AG04450 (cell line): ENCODE data around the gene ZNF132. TPM values are rescaled to one million over a fixed set of nuclear protein-coding genes. Genes with fewer than 3 reads are reported as not detected.

Experiments used
- CTCF ChIA-PET: fragments of 300-600, 350-600 bp; formaldehyde crosslinking; extraction: SDS; loops from one replicate; lab custom pipeline; 2022; ENCODE audit warnings: antibody characterized with exemption, inconsistent platforms; lab: Charles Lee
- POLR2A ChIA-PET: fragments of 350-600 bp; formaldehyde crosslinking; extraction: SDS; loops from one replicate; lab custom pipeline; 2021; ENCODE audit warnings: antibody characterized with exemption, inconsistent platforms; lab: Yijun Ruan, JAX
- DNase-seq: peaks from one replicate; pipeline ENCODE4 v3.0.0-alpha.2; 2011; ENCODE audit warnings: low read depth, low spot score
- H3K27ac ChIP-seq: one replicate; pipeline ENCODE4 v1.5.1; 2012; ENCODE audit warnings: low read depth, low read length, control low read depth
- H3K27me3 ChIP-seq: one replicate; pipeline ENCODE4 v1.6.0; 2012; ENCODE audit warnings: low read length; ENCODE audit not compliant: control insufficient read depth, insufficient read depth
- H3K4me3 ChIP-seq: 2 replicates; pipeline ENCODE4 v1.5.1; 2011; ENCODE audit warnings: mild to moderate bottlenecking, low read depth, low read length, control low read depth
- H3K9me3 ChIP-seq: 2 replicates; pipeline ENCODE4 v1.5.1; 2012; ENCODE audit warnings: low read length; ENCODE audit not compliant: control insufficient read depth, insufficient read depth
- polyA plus RNA-seq: library from polyadenylated mRNA; depleted of rRNA; stranded (reverse); fragments of >200 nt; gene quantifications from 2 replicates; pipeline ENCODE4 v1.2.3, GENCODE V29; 2011
- TF ChIP-seq, protein P1 (sequence below): IDR thresholded peaks from 2 replicates; pipeline ENCODE4 v1.5.1; 2011; ENCODE audit warnings: low read depth, low read length, control low read depth, inconsistent platforms

Gene ZNF132
- polyA plus RNA-seq, 1 experiment: 4.6 TPM

DNA sequence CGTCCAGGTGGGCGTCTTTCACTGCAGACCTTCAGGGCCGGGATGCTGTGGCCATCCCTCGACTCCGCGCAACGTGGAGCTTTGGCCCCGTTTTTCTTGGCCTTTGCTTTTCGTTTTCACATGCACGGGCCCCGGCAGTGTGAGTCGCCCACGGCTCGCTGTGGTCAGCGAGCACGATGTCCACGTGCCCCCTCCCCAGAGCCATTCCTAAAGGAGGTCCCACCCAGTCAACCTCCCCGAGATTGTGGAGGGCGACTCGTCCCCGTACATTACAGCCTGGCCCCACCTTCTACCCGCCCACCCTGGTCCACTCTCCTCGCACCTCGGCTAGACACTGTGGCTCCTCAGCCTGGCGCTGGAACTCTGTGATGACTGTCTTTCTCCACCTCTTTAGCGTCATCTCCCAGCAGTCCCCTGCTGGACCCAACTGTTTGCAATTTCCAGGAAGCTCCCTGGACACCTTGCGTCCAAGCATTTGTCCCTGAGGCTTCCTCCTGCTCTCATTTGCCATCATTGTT, 36.6 kb upstream of the ZNF132 start:
- no peak for DNase-seq
- Histone ChIP-seq H3K4me3 (peak overlapping the region; percentile 71), H3K9me3 (no peaks in the 10 kb centered on the region), H3K27ac (peak overlapping the region; percentile 91), H3K27me3 (no peaks in the 10 kb centered on the region)
- ChIA-PET POLR2A (interaction anchor here (0.8 to 1.8 kb wide), 2 partner anchors 23 to 68 kb away, joined by 3 to 4 read pairs; partner anchors contain the start of gene ZNF584), CTCF (no interaction called here)
- TF ChIP-seq, protein P1, sequence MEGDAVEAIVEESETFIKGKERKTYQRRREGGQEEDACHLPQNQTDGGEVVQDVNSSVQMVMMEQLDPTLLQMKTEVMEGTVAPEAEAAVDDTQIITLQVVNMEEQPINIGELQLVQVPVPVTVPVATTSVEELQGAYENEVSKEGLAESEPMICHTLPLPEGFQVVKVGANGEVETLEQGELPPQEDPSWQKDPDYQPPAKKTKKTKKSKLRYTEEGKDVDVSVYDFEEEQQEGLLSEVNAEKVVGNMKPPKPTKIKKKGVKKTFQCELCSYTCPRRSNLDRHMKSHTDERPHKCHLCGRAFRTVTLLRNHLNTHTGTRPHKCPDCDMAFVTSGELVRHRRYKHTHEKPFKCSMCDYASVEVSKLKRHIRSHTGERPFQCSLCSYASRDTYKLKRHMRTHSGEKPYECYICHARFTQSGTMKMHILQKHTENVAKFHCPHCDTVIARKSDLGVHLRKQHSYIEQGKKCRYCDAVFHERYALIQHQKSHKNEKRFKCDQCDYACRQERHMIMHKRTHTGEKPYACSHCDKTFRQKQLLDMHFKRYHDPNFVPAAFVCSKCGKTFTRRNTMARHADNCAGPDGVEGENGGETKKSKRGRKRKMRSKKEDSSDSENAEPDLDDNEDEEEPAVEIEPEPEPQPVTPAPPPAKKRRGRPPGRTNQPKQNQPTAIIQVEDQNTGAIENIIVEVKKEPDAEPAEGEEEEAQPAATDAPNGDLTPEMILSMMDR: no peak

DNA sequence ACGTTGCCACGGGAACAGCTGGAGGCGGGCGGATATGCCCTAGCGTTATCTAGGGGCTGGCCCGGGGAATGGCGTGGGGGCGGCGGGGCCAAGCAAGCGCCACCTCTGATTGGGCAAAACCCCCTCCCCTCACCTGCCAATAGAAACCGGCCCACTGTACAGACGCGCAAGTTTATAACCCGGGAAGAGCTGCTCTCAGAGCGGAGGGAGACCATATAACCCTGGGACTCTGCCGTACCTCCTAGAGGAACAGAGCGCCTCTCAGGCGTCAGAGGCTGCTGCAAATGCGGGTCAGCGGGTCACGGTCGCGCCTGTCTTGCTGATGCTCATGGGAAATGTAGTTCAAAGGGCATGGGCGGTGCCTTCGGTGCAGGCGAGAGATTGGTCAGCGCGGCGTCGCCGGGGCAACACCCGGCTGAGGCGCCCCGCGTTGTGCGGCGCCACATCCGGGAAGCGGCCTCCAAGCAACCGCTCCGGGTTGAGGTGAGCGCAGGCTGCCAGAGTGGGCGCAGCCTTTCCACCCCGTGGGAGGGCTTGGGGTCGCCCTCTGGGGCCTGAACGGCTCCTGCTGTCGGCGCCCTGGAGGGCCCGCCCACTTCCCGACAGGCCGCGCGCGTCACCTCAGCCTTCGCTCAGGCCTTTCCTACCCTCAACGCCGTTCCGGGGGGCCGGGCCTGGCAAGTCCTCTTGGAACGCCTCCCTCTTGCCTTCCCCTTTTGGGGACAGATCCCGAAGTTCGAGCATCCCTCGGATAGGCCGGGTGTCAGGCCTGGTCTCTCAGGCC, 36.0 kb upstream of the ZNF132 start, which contains the start of gene ZNF446:
ZNF446 (plus strand) TSS at position 639 of the 784 bp plus-strand sequence. CDS start 867 bp downstream, outside the sequence.
- POLR2A ChIA-PET: interaction anchor here (0.7 to 2.1 kb wide), 6 partner anchors 10 to 68 kb away, joined by 3 to 8 read pairs (median 4); partner anchors contain the start of genes TRIM28, ZBTB45, ZNF324 and ZNF584
- no peaks in the 10 kb centered on the region for H3K9me3 ChIP-seq

DNA sequence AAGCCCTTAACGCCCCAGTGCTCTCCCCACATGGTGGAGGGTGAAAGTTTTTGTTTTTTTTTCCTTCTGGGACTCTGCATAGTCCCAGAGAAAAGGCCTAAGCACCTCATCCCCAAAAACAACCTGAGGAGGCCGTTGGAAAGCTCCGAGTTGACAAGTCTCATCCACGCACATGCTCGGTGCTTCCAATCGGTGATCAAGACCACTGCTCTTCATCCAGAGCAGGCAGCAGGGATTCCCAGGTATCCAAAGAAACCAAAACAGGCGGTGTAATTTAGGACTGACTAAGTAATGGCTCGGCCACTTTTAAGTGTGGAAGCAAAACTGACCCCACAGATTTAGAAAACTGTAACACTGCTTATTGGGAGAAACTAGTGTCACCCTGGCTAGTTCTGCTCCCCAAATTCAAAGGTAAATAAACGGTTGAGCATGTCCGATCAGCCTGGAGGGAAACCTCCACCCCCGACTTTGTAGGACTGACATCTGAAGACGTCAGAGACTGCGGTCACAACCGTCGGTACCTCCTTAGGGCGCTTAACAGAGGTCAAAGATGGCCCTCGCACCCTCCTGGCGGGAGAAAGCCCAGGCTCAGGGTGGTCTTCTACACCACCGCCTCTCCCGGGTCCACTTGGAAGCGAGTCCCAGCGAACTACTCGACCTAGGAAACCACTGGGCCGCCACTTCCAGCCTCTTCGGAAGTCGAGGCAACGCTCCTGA, 35.2 kb upstream of the ZNF132 start:
- peak overlapping the region; percentile 91 for H3K27ac ChIP-seq
- H3K9me3 ChIP-seq: no peaks in the 10 kb centered on the region
- H3K4me3 ChIP-seq: peak overlapping the region; percentile 71
- DNase-seq: no peak
- ChIA-PET POLR2A (interaction anchor here (0.7 to 2.1 kb wide), 5 partner anchors 9 to 68 kb away, joined by 4 to 8 read pairs (median 5); partner anchors contain the start of genes TRIM28, ZBTB45, ZNF324 and ZNF584), CTCF (interaction anchor here (0.7 kb wide), 1 partner anchor 25 kb away, joined by 3 read pairs; no protein-coding TSS in a partner anchor)
- no peaks in the 10 kb centered on the region for H3K27me3 ChIP-seq
- TF ChIP-seq, protein P1: no peak

More for the DNA sequence above, 36.0 kb upstream of the ZNF132 start, which contains the start of gene ZNF446:
- Histone ChIP-seq H3K27ac (peak within 1 kb of the TSS; percentile 91), H3K4me3 (peak within 1 kb of the TSS; percentile 71), H3K27me3 (no peaks in the 10 kb centered on the region)
- TF ChIP-seq, protein P1: no peak
- peak; percentile 89 for DNase-seq
- CTCF ChIA-PET: no interaction called here

DNA sequence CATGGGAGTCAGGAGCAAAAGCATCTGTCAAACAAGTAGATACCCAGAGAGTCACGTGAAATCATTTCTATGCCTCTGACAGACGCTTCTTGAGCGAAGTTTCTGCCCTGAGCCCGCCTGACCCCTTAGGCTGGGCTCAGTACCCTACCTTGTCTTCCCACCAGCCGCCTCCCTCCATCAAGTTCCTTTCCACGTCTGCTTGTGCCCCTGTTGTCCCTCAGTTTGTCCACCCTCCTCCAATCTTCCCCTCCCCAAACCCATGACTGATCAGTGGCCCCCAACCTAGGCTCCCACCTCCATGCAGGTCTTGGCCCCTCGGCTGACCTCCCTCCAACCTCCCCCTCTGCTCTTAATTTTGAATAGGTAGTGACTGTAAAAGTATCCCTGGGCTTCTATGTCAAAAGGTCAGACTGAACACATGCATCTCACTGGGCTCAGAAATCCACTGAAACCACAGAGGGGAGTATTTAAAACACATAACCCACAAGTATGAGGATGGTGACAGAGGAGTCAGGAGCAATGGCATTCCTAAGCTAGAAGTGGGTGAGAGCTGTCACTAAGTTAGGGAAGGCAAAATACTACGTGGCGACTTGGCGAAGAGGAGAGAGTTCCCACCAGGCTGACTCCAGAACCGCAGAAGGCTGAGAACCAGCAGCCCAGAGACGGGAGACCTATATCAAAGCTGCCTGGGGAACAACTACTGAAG, 34.5 kb upstream of the ZNF132 start:
- TF ChIP-seq, protein P1: no peak
- ChIA-PET CTCF (interaction anchor here (0.7 kb wide), 1 partner anchor 26 kb away, joined by 3 read pairs; no protein-coding TSS in a partner anchor), POLR2A (interaction anchor here (1.7 to 2.1 kb wide), 2 partner anchors 8 to 45 kb away, joined by 5 to 8 read pairs; partner anchors contain the start of genes ZBTB45 and ZNF324)
- Histone ChIP-seq H3K9me3 (no peaks in the 10 kb centered on the region), H3K4me3 (no peak overlapping the region), H3K27ac (peak overlapping the region; percentile 91), H3K27me3 (no peaks in the 10 kb centered on the region)
- DNase-seq: peak; percentile 42
